ENCODE measurements around the gene MMP7.

Gene MMP7

GRCh38 chr11:102564110-102564509, 33.6 kb upstream of the MMP7 start:
- no peak overlapping the region for H3K4me3 ChIP-seq
- DNase-seq (ENCODE audit: low read depth, low spot score), result no peak
- TF ChIP-seq POLR2AphosphoS5 (IDR thresholded peaks at IDR 0.05; ENCODE audit: borderline replicate concordance, low read depth, low read length) (no peak), EZH2 (IDR thresholded peaks at IDR 0.05) (no peak), FOXP2 (optimal IDR thresholded peaks at IDR 0.05; ENCODE audit: control extremely low read depth, extremely low read length, insufficient read depth) (no peak)
- H3K9me3 ChIP-seq (ENCODE audit: low read depth, low read length), result no peaks in the 10 kb centered on the region
- no peak overlapping the region for H3K27ac ChIP-seq
- no peaks in the 10 kb centered on the region for H3K36me3 ChIP-seq (ENCODE audit: insufficient read depth, low read length)
- H3K9ac ChIP-seq (ENCODE audit: insufficient read length), result no peak overlapping the region

DNA sequence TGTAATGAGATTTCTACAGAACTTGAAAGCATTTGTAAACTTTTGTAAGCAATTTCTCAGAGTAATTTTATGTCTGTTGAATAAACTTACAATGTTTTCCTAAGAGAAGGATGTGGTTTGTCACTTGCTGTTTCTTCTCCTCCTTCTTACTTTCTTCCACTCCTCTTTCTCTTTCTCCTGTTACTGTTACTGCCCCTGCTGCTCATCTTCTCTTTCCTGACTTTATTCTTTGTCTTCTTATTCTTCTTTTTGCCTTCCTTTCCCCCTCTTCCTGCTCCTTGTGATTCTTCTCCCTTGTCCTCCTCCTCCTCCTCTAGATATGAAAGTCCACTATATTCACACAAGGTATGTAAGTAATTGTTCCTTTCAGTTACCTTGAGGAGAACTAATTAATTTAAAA, 31.1 kb upstream of the MMP7 start:
- H3K36me3 ChIP-seq (ENCODE audit: insufficient read depth, low read length), result no peaks in the 10 kb centered on the region
- H3K9ac ChIP-seq (ENCODE audit: insufficient read length), result no peak overlapping the region
- TF ChIP-seq EZH2 (IDR thresholded peaks at IDR 0.05) (no peak), POLR2AphosphoS5 (IDR thresholded peaks at IDR 0.05; ENCODE audit: borderline replicate concordance, low read depth, low read length) (no peak), FOXP2 (optimal IDR thresholded peaks at IDR 0.05; ENCODE audit: control extremely low read depth, extremely low read length, insufficient read depth) (no peak)
- no peaks in the 10 kb centered on the region for H3K9me3 ChIP-seq (ENCODE audit: low read depth, low read length)
- no peak for DNase-seq (ENCODE audit: low read depth, low spot score)
- H3K4me3 ChIP-seq, result no peak overlapping the region
- no peak overlapping the region for H3K27ac ChIP-seq

- TF ChIP-seq POLR2AphosphoS5 (IDR thresholded peaks at IDR 0.05; ENCODE audit: borderline replicate concordance, low read depth, low read length), result no peak
- TF ChIP-seq FOXP2 (optimal IDR thresholded peaks at IDR 0.05; ENCODE audit: control extremely low read depth, extremely low read length, insufficient read depth), result no peak
- no peak for TF ChIP-seq EZH2 (IDR thresholded peaks at IDR 0.05)
- peak overlapping the region; percentile 79 for H3K4me3 ChIP-seq
- peak overlapping the region; percentile 56 for H3K9ac ChIP-seq (ENCODE audit: insufficient read length)
- DNase-seq (ENCODE audit: low read depth, low spot score), result peak; percentile 59
- no peaks in the 10 kb centered on the region for H3K36me3 ChIP-seq (ENCODE audit: insufficient read depth, low read length)
- H3K9me3 ChIP-seq (ENCODE audit: low read depth, low read length), result no peaks in the 10 kb centered on the region
- H3K27ac ChIP-seq, result peak overlapping the region; percentile 73
These were observed 30.0 kb upstream of the MMP7 start for GRCh38 chr11:102560555-102561011.

- DNase-seq (ENCODE audit: low read depth, low spot score), result no peak
- no peak for TF ChIP-seq EZH2 (IDR thresholded peaks at IDR 0.05)
- TF ChIP-seq POLR2AphosphoS5 (IDR thresholded peaks at IDR 0.05; ENCODE audit: borderline replicate concordance, low read depth, low read length), result no peak
- no peak for TF ChIP-seq FOXP2 (optimal IDR thresholded peaks at IDR 0.05; ENCODE audit: control extremely low read depth, extremely low read length, insufficient read depth)
- Histone ChIP-seq H3K4me3 (peak overlapping the region; percentile 79), H3K9ac (ENCODE audit: insufficient read length) (no peak overlapping the region), H3K27ac (peak overlapping the region; percentile 73; the same call in 1 of the 2 replicates), H3K9me3 (ENCODE audit: low read depth, low read length) (no peaks in the 10 kb centered on the region), H3K36me3 (ENCODE audit: insufficient read depth, low read length) (no peaks in the 10 kb centered on the region)
These were observed 29.3 kb upstream of the MMP7 start for GRCh38 chr11:102559839-102560238.

- Histone ChIP-seq H3K9me3 (ENCODE audit: low read depth, low read length) (no peaks in the 10 kb centered on the region), H3K36me3 (ENCODE audit: insufficient read depth, low read length) (no peaks in the 10 kb centered on the region), H3K4me3 (no peak overlapping the region), H3K27ac (no peak overlapping the region), H3K9ac (ENCODE audit: insufficient read length) (no peak overlapping the region)
- no peak for TF ChIP-seq EZH2 (IDR thresholded peaks at IDR 0.05)
- no peak for TF ChIP-seq POLR2AphosphoS5 (IDR thresholded peaks at IDR 0.05; ENCODE audit: borderline replicate concordance, low read depth, low read length)
- TF ChIP-seq FOXP2 (optimal IDR thresholded peaks at IDR 0.05; ENCODE audit: control extremely low read depth, extremely low read length, insufficient read depth), result no peak
- no peak for DNase-seq (ENCODE audit: low read depth, low spot score)
These were observed 24.5 kb upstream of the MMP7 start for GRCh38 chr11:102555091-102555490.

DNA sequence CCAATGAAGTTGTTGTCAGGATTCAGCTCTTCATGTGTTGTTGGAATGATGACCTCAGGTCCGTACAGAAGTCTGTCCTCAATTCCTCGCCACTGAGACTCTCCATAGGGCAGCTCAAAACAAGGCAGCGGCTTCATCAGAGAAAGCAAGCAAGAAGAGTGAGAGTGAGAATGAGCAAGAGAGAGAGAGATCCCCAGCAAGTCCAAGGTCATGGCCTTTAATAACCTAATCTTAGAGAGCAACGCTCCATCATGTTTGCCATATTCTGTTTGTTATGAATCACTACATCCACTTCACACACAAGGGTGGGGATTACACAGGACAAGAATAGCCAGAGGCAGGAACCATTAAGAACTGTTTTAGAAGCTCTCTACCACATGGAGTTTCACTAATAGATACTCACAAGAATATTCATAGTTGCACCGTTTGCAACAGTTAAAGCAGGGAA, 23.3 kb upstream of the MMP7 start:
- Histone ChIP-seq H3K9ac (ENCODE audit: insufficient read length) (no peak overlapping the region), H3K4me3 (no peak overlapping the region), H3K9me3 (ENCODE audit: low read depth, low read length) (no peaks in the 10 kb centered on the region), H3K27ac (no peak overlapping the region), H3K36me3 (ENCODE audit: insufficient read depth, low read length) (no peaks in the 10 kb centered on the region)
- TF ChIP-seq FOXP2 (optimal IDR thresholded peaks at IDR 0.05; ENCODE audit: control extremely low read depth, extremely low read length, insufficient read depth) (no peak), POLR2AphosphoS5 (IDR thresholded peaks at IDR 0.05; ENCODE audit: borderline replicate concordance, low read depth, low read length) (no peak), EZH2 (IDR thresholded peaks at IDR 0.05) (no peak)
- no peak for DNase-seq (ENCODE audit: low read depth, low spot score)

- TF ChIP-seq FOXP2 (optimal IDR thresholded peaks at IDR 0.05; ENCODE audit: control extremely low read depth, extremely low read length, insufficient read depth) (no peak), POLR2AphosphoS5 (IDR thresholded peaks at IDR 0.05; ENCODE audit: borderline replicate concordance, low read depth, low read length) (no peak), EZH2 (IDR thresholded peaks at IDR 0.05) (no peak)
- Histone ChIP-seq H3K36me3 (ENCODE audit: insufficient read depth, low read length) (no peaks in the 10 kb centered on the region), H3K9me3 (ENCODE audit: low read depth, low read length) (no peaks in the 10 kb centered on the region), H3K4me3 (no peak overlapping the region), H3K27ac (no peak overlapping the region), H3K9ac (ENCODE audit: insufficient read length) (no peak overlapping the region)
- DNase-seq (ENCODE audit: low read depth, low spot score), result no peak
These were observed 22.1 kb upstream of the MMP7 start for GRCh38 chr11:102552447-102553194.

DNA sequence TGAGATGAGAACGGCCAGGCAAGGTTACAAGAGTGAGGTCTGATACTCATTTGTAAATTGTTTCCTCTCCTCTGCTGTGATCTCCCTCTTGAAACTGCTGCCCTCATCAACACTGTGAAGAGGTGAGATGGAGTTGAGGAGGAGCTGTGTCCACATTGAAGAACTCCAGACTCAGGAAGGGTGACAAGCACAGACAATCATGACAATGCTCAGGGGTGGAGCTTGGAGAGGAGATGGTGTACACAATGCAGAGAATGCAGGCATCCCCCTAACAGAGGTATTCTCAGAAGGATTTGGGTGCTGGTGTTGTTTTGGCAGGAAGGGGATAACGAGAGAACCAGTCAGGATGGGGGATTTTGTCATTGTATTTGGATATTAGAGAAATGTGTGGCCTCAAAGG, 21.5 kb upstream of the MMP7 start:
- TF ChIP-seq POLR2AphosphoS5 (IDR thresholded peaks at IDR 0.05; ENCODE audit: borderline replicate concordance, low read depth, low read length), result no peak
- no peak for TF ChIP-seq EZH2 (IDR thresholded peaks at IDR 0.05)
- TF ChIP-seq FOXP2 (optimal IDR thresholded peaks at IDR 0.05; ENCODE audit: control extremely low read depth, extremely low read length, insufficient read depth), result no peak
- H3K9me3 ChIP-seq (ENCODE audit: low read depth, low read length), result no peaks in the 10 kb centered on the region
- no peak for DNase-seq (ENCODE audit: low read depth, low spot score)
- H3K36me3 ChIP-seq (ENCODE audit: insufficient read depth, low read length), result no peaks in the 10 kb centered on the region
- no peak overlapping the region for H3K4me3 ChIP-seq
- no peak overlapping the region for H3K27ac ChIP-seq
- no peak overlapping the region for H3K9ac ChIP-seq (ENCODE audit: insufficient read length)
